Measurements from ENCODE around the gene WDFY2. TPM values are rescaled to one million over a fixed set of nuclear protein-coding genes. Genes with fewer than 3 reads are reported as not detected.

Gene WDFY2
- polyA plus RNA-seq, 1 donor from 2014 or later = 5.3 TPM

- Histone ChIP-seq H4K20me1 (ENCODE audit: insufficient read depth) (no peaks in the 10 kb centered on the region), H3K4me2 (ENCODE audit: low read length) (no peak overlapping the region), H3K27ac (ENCODE audit: low read length) (no peak overlapping the region), H3K79me2 (replicated peaks; ENCODE audit: insufficient read depth, low read length) (no peaks in the 10 kb centered on the region), H3K27me3 (ENCODE audit: insufficient read depth, low read depth, low read length) (no peaks in the 10 kb centered on the region), H3K9me2 (ENCODE audit: insufficient read depth, low read length) (no peaks in the 10 kb centered on the region), H3K36me3 (ENCODE audit: insufficient read depth, low read length) (no peaks in the 10 kb centered on the region), H2AFZ (ENCODE audit: low read depth, low read length) (no peak overlapping the region), H3K9me3 (ENCODE audit: low read length) (no peaks in the 10 kb centered on the region), H3K9ac (ENCODE audit: low read length) (no peak overlapping the region), H3F3A (ENCODE audit: insufficient read depth, low read length, poor library complexity, severe bottlenecking) (no peaks in the 10 kb centered on the region), H3K4me3 (ENCODE audit: low read length) (no peak overlapping the region)
- no peak for TF ChIP-seq EP300 (conservative IDR thresholded peaks at IDR 0.05; ENCODE audit: poor library complexity, severe bottlenecking)
- TF ChIP-seq, protein P1, sequence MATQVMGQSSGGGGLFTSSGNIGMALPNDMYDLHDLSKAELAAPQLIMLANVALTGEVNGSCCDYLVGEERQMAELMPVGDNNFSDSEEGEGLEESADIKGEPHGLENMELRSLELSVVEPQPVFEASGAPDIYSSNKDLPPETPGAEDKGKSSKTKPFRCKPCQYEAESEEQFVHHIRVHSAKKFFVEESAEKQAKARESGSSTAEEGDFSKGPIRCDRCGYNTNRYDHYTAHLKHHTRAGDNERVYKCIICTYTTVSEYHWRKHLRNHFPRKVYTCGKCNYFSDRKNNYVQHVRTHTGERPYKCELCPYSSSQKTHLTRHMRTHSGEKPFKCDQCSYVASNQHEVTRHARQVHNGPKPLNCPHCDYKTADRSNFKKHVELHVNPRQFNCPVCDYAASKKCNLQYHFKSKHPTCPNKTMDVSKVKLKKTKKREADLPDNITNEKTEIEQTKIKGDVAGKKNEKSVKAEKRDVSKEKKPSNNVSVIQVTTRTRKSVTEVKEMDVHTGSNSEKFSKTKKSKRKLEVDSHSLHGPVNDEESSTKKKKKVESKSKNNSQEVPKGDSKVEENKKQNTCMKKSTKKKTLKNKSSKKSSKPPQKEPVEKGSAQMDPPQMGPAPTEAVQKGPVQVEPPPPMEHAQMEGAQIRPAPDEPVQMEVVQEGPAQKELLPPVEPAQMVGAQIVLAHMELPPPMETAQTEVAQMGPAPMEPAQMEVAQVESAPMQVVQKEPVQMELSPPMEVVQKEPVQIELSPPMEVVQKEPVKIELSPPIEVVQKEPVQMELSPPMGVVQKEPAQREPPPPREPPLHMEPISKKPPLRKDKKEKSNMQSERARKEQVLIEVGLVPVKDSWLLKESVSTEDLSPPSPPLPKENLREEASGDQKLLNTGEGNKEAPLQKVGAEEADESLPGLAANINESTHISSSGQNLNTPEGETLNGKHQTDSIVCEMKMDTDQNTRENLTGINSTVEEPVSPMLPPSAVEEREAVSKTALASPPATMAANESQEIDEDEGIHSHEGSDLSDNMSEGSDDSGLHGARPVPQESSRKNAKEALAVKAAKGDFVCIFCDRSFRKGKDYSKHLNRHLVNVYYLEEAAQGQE (IDR thresholded peaks at IDR 0.05; ENCODE audit: borderline replicate concordance) = no peak
- TF ChIP-seq TAF1 (IDR thresholded peaks at IDR 0.05; ENCODE audit: low read depth) = no peak
- TF ChIP-seq MXI1 (conservative IDR thresholded peaks at IDR 0.05; ENCODE audit: poor library complexity, severe bottlenecking) = no peak
- TF ChIP-seq RAD21 (conservative IDR thresholded peaks at IDR 0.05) = no peak
- no peak for TF ChIP-seq SMC3 (conservative IDR thresholded peaks at IDR 0.05; ENCODE audit: poor library complexity)
- no peak for TF ChIP-seq EZH2 (IDR thresholded peaks at IDR 0.05; ENCODE audit: borderline replicate concordance, insufficient read depth, low read length, poor library complexity, severe bottlenecking)
- no peak for TF ChIP-seq POLR2AphosphoS5 (IDR thresholded peaks at IDR 0.05)
- no peak for TF ChIP-seq CTCF (IDR thresholded peaks at IDR 0.05; ENCODE audit: poor library complexity, severe bottlenecking)
These were observed 162.5 kb downstream of the WDFY2 start for GRCh38 chr13:51746802-51747201.

- Histone ChIP-seq H3F3A (ENCODE audit: insufficient read depth, low read length, poor library complexity, severe bottlenecking) (no peaks in the 10 kb centered on the region), H3K4me2 (ENCODE audit: low read length) (no peak overlapping the region), H3K79me2 (replicated peaks; ENCODE audit: insufficient read depth, low read length) (no peaks in the 10 kb centered on the region), H3K9me2 (ENCODE audit: insufficient read depth, low read length) (no peaks in the 10 kb centered on the region), H3K27me3 (ENCODE audit: insufficient read depth, low read depth, low read length) (no peaks in the 10 kb centered on the region), H3K36me3 (ENCODE audit: insufficient read depth, low read length) (no peaks in the 10 kb centered on the region), H3K4me3 (ENCODE audit: low read length) (no peak overlapping the region), H3K9me3 (ENCODE audit: low read length) (no peaks in the 10 kb centered on the region), H2AFZ (ENCODE audit: low read depth, low read length) (no peak overlapping the region), H4K20me1 (ENCODE audit: insufficient read depth) (no peaks in the 10 kb centered on the region), H3K27ac (ENCODE audit: low read length) (no peak overlapping the region), H3K9ac (ENCODE audit: low read length) (no peak overlapping the region)
- no peak for TF ChIP-seq CTCF (IDR thresholded peaks at IDR 0.05; ENCODE audit: poor library complexity, severe bottlenecking)
- TF ChIP-seq TAF1 (IDR thresholded peaks at IDR 0.05; ENCODE audit: low read depth) = no peak
- TF ChIP-seq SMC3 (conservative IDR thresholded peaks at IDR 0.05; ENCODE audit: poor library complexity) = no peak
- TF ChIP-seq EP300 (conservative IDR thresholded peaks at IDR 0.05; ENCODE audit: poor library complexity, severe bottlenecking) = no peak
- TF ChIP-seq, protein P1 (IDR thresholded peaks at IDR 0.05; ENCODE audit: borderline replicate concordance) = no peak
These were observed 163.5 kb downstream of the WDFY2 start for GRCh38 chr13:51747438-51748434.
